Endodermal cell (in vitro differentiated cells): ENCODE results near the gene C17orf100. TPM values are rescaled to one million over a fixed set of nuclear protein-coding genes. Genes with fewer than 3 reads are reported as not detected.

Experiments
- DNase-seq: peaks from one replicate; pipeline ENCODE4 v3.0.0-alpha.2; 2017
- H3K27ac ChIP-seq: 2 replicates; pipeline ENCODE4 v1.5.1; 2013; ENCODE audit warnings: mild to moderate bottlenecking, low read depth, low read length, moderate library complexity
- H3K27me3 ChIP-seq: 2 replicates; pipeline ENCODE4 v1.6.1; 2013; ENCODE audit warnings: mild to moderate bottlenecking, low read length, moderate library complexity; ENCODE audit not compliant: insufficient read depth, control insufficient read depth, poor library complexity, severe bottlenecking
- H3K36me3 ChIP-seq: 2 replicates; pipeline ENCODE4 v1.7.0; 2013; ENCODE audit warnings: mild to moderate bottlenecking, low read length, moderate library complexity; ENCODE audit not compliant: control insufficient read depth, insufficient read depth
- H3K4me1 ChIP-seq: one replicate; pipeline ENCODE4 v1.7.0; 2013; ENCODE audit warnings: low read length; ENCODE audit not compliant: control insufficient read depth, insufficient read depth
- H3K4me3 ChIP-seq: 2 replicates; pipeline ENCODE4 v1.5.1; 2013; ENCODE audit warnings: mild to moderate bottlenecking, low read length, moderate library complexity
- H3K9ac ChIP-seq: 2 replicates; pipeline ENCODE4 v1.6.1; 2013; ENCODE audit warnings: mild to moderate bottlenecking, low read length, moderate library complexity; ENCODE audit not compliant: poor library complexity, severe bottlenecking; ENCODE audit errors: extremely low read depth
- H3K9me3 ChIP-seq: 2 replicates; pipeline ENCODE4 v1.6.1; 2013; ENCODE audit warnings: mild to moderate bottlenecking, low read length, moderate library complexity; ENCODE audit not compliant: control insufficient read depth
- H3K27ac Mint-ChIP-seq: 2 replicates; pipeline ENCODE4 v1.8.0; 2020; ENCODE audit warnings: mixed read lengths
- H3K27me3 Mint-ChIP-seq: 2 replicates; pipeline ENCODE4 v1.8.0; 2021; ENCODE audit warnings: mild to moderate bottlenecking, mixed read lengths; ENCODE audit not compliant: insufficient read depth
- H3K36me3 Mint-ChIP-seq: 2 replicates; pipeline ENCODE4 v1.8.0; 2020; ENCODE audit warnings: low read depth, mixed read lengths
- H3K4me1 Mint-ChIP-seq: 2 replicates; pipeline ENCODE4 v1.8.0; 2020; ENCODE audit warnings: mixed read lengths
- H3K4me3 Mint-ChIP-seq: 2 replicates; pipeline ENCODE4 v1.8.0; 2020; ENCODE audit warnings: mild to moderate bottlenecking, moderate library complexity, mixed read lengths
- H3K9me3 Mint-ChIP-seq: 2 replicates; pipeline ENCODE4 v1.8.0; 2020; ENCODE audit warnings: mild to moderate bottlenecking, mixed read lengths
- CTCF ChIP-seq: fragments of 200-600 bp; sonication (generic); conservative IDR thresholded peaks from 2 replicates; pipeline ENCODE4 v1.5.0; 2021; ENCODE audit warnings: antibody characterized with exemption, mild to moderate bottlenecking
- WGBS, 2 experiments: methylation state at CpG; one replicate each; pipeline versions ENCODE4 v1.1.5 to v1.1.7; 2013; ENCODE audit warnings: missing lambda C conversion rate in 2 of 2, mixed read lengths in 1 of 2; ENCODE audit not compliant: insufficient coverage in 1 of 2, insufficient read length in 1 of 2; 5-methylcytosine and 5-hydroxymethylcytosine counted together
- total RNA-seq, 2 donors: library from RNA; stranded (reverse); fragmentation: NEBNext Ultra II Directional in 1 of 2; extraction: Animal tissue kit (Norgen Biotek cat#: 25700) in 1 of 2; gene quantifications; 2 replicates in 1 of 2; 3 replicates in 1 of 2; pipeline ENCODE4 v1.2.1, GENCODE V29; 2021

Gene C17orf100
- total RNA-seq, 2 donors from 2014 or later = 2.7 to 3.0 TPM

- H3K9me3 ChIP-seq = no peaks in the 10 kb centered on the region
- no peak for DNase-seq
- no peaks in the 10 kb centered on the region for H3K27me3 ChIP-seq
- Mint-ChIP-seq H3K27ac (no peak overlapping the region), H3K9me3 (no peaks in the 10 kb centered on the region), H3K4me3 (no peak overlapping the region), H3K27me3 (peaks cover 3% of the 10 kb centered on the region), H3K36me3 (no peaks in the 10 kb centered on the region), H3K4me1 (peaks cover 31% of the 10 kb centered on the region)
- H3K36me3 ChIP-seq = no peaks in the 10 kb centered on the region
- 84 to 93% methylated on average over 2 to 4 of the region's 4 CpGs for WGBS, 2 experiments
- no peak overlapping the region for H3K27ac ChIP-seq
- no peak overlapping the region for H3K4me3 ChIP-seq
- no peak overlapping the region for H3K9ac ChIP-seq
- no peak for TF ChIP-seq CTCF
- peaks cover 9% of the 10 kb centered on the region for H3K4me1 ChIP-seq
These were observed 29.6 kb downstream of the C17orf100 start for GRCh38 chr17:6681176-6681575.

GRCh38 chr17:6681671-6682070 lies 30.1 kb downstream of the C17orf100 start:
- WGBS, 2 experiments = 82 to 100% methylated on average over 5 of the region's 5 CpGs
- Mint-ChIP-seq H3K4me1 (peaks cover 28% of the 10 kb centered on the region), H3K27ac (no peak overlapping the region), H3K36me3 (no peaks in the 10 kb centered on the region), H3K27me3 (peaks cover 3% of the 10 kb centered on the region), H3K4me3 (no peak overlapping the region), H3K9me3 (no peaks in the 10 kb centered on the region)
- TF ChIP-seq CTCF = no peak
- Histone ChIP-seq H3K4me3 (no peak overlapping the region), H3K36me3 (no peaks in the 10 kb centered on the region), H3K4me1 (peaks cover 9% of the 10 kb centered on the region), H3K27ac (no peak overlapping the region), H3K9me3 (no peaks in the 10 kb centered on the region), H3K9ac (no peak overlapping the region), H3K27me3 (no peaks in the 10 kb centered on the region)
- no peak for DNase-seq

- Histone ChIP-seq H3K4me3 (no peak overlapping the region), H3K27ac (no peak overlapping the region), H3K4me1 (peaks cover 9% of the 10 kb centered on the region), H3K9ac (no peak overlapping the region), H3K27me3 (no peaks in the 10 kb centered on the region), H3K9me3 (no peaks in the 10 kb centered on the region), H3K36me3 (no peaks in the 10 kb centered on the region)
- Mint-ChIP-seq H3K9me3 (no peaks in the 10 kb centered on the region), H3K36me3 (no peaks in the 10 kb centered on the region), H3K4me3 (no peak overlapping the region), H3K27ac (no peak overlapping the region), H3K4me1 (peaks cover 26% of the 10 kb centered on the region), H3K27me3 (peaks cover 7% of the 10 kb centered on the region)
- WGBS, 2 experiments = 95 to 100% methylated on average over 3 to 4 of the region's 4 CpGs
- no peak for DNase-seq
- TF ChIP-seq CTCF = no peak
These were observed 30.8 kb downstream of the C17orf100 start for GRCh38 chr17:6682339-6682738.
